ENCODE results near the gene WSCD1.

DNA sequence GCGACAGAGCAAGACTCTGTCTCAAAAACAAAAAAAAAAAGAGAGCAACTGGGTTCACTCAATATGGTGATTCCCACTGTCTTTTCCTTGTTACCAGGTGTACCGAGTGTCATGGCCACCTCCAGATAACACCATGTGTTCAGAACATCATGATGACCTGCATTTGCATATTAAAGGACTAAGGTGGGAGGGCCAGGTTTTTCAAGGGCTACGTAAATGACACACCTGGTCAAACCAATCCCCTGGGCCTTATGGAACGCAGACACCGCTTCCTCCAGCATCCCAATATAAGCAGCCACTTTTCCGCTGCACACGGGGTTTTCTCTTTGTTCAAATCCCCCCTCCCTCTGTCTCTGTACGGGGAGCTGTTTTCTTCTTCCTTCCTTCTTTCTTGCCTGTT is 29.3 kb downstream of the WSCD1 start:
- TF ChIP-seq, protein P1, sequence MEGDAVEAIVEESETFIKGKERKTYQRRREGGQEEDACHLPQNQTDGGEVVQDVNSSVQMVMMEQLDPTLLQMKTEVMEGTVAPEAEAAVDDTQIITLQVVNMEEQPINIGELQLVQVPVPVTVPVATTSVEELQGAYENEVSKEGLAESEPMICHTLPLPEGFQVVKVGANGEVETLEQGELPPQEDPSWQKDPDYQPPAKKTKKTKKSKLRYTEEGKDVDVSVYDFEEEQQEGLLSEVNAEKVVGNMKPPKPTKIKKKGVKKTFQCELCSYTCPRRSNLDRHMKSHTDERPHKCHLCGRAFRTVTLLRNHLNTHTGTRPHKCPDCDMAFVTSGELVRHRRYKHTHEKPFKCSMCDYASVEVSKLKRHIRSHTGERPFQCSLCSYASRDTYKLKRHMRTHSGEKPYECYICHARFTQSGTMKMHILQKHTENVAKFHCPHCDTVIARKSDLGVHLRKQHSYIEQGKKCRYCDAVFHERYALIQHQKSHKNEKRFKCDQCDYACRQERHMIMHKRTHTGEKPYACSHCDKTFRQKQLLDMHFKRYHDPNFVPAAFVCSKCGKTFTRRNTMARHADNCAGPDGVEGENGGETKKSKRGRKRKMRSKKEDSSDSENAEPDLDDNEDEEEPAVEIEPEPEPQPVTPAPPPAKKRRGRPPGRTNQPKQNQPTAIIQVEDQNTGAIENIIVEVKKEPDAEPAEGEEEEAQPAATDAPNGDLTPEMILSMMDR (IDR thresholded peaks at IDR 0.05; ENCODE audit: low read depth, low read length, poor library complexity, severe bottlenecking): no peak
- TF ChIP-seq EZH2phosphoT487 (IDR thresholded peaks at IDR 0.05; ENCODE audit: borderline replicate concordance, low read length): no peak

All from DOHH2 (cell line).